Osteoblast (primary cell): Measurements from ENCODE around the gene TMTC2. TPM values are rescaled to one million over a fixed set of nuclear protein-coding genes. Genes with fewer than 3 reads are reported as not detected.

Experiments used
- DNase-seq: peaks from one replicate; pipeline ENCODE4 v3.0.0; 2011; ENCODE audit warnings: low spot score, mixed read lengths; ENCODE audit not compliant: insufficient read length; ENCODE audit errors: missing footprints
- H2AFZ ChIP-seq: 2 replicates; pipeline ENCODE4 v1.6.0; 2011; ENCODE audit warnings: mild to moderate bottlenecking, low read length
- H3K27ac ChIP-seq: 2 replicates; pipeline ENCODE4 v1.5.1; 2011; ENCODE audit warnings: mild to moderate bottlenecking, low read depth, low read length, moderate library complexity
- H3K27me3 ChIP-seq: 2 replicates; pipeline ENCODE4 v1.6.0; 2012; ENCODE audit warnings: mild to moderate bottlenecking, control low read depth, inconsistent platforms, low read length, moderate library complexity; ENCODE audit not compliant: insufficient read depth
- H3K36me3 ChIP-seq: 2 replicates; pipeline ENCODE4 v1.5.1; 2011; ENCODE audit warnings: mild to moderate bottlenecking, low read length, control low read depth, moderate library complexity; ENCODE audit not compliant: insufficient read depth
- H3K4me1 ChIP-seq: 2 replicates; pipeline ENCODE4 v1.5.1; 2011; ENCODE audit warnings: mild to moderate bottlenecking, low read length, control low read depth, moderate library complexity; ENCODE audit not compliant: insufficient read depth
- H3K4me2 ChIP-seq: 2 replicates; pipeline ENCODE4 v1.6.0; 2011; ENCODE audit warnings: mild to moderate bottlenecking, low read length; ENCODE audit not compliant: insufficient read depth
- H3K4me3 ChIP-seq: fragments of 200-600 bp; sonication (generic); 3 replicates; pipeline ENCODE4 v1.5.1; 2012; ENCODE audit warnings: mild to moderate bottlenecking, low read length, inconsistent platforms; ENCODE audit not compliant: insufficient read depth
- H3K79me2 ChIP-seq: 2 replicates; pipeline ENCODE4 v1.6.0; 2012; ENCODE audit warnings: mild to moderate bottlenecking, low read length, control low read depth, inconsistent platforms; ENCODE audit not compliant: insufficient read depth
- H3K9me3 ChIP-seq: 2 replicates; pipeline ENCODE4 v1.5.1; 2011; ENCODE audit warnings: low read depth, low read length, control low read depth
- H4K20me1 ChIP-seq: 2 replicates; pipeline ENCODE4 v1.6.0; 2012; ENCODE audit warnings: mild to moderate bottlenecking, low read length, control low read depth; ENCODE audit not compliant: insufficient read depth
- total RNA-seq: library from RNA; depleted of rRNA; stranded (reverse); fragments of >200 nt; gene quantifications from 2 replicates; pipeline ENCODE4 v1.2.3, GENCODE V29; 2012
- TF ChIP-seq, protein P1 (sequence below): IDR thresholded peaks from 2 replicates; pipeline ENCODE4 v1.5.1; 2011; ENCODE audit warnings: mild to moderate bottlenecking, low read depth, low read length, moderate library complexity; ENCODE audit errors: extremely low read depth

Gene TMTC2
- total RNA-seq, 1 donor, result 2.5 TPM

DNA sequence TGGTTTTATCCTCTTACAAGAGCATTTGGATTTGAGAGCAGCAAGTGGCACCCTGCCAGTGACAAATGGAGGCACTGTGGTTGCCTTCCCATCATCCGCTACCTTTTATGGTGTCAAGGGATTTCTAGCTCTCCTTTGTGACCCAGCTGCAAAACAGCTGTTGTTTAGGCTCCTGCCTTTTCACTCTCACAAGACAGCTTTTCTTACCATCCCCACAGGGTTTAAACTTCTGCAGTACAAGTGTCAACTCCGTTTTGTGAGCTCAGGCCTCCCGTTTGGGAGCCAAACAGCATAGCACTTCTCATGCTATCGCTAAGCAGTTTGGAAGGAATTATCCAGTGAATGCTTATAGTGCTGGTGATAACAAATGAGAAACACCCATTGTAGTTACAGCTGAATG is 331.4 kb downstream of the TMTC2 start:
- TF ChIP-seq, protein P1, sequence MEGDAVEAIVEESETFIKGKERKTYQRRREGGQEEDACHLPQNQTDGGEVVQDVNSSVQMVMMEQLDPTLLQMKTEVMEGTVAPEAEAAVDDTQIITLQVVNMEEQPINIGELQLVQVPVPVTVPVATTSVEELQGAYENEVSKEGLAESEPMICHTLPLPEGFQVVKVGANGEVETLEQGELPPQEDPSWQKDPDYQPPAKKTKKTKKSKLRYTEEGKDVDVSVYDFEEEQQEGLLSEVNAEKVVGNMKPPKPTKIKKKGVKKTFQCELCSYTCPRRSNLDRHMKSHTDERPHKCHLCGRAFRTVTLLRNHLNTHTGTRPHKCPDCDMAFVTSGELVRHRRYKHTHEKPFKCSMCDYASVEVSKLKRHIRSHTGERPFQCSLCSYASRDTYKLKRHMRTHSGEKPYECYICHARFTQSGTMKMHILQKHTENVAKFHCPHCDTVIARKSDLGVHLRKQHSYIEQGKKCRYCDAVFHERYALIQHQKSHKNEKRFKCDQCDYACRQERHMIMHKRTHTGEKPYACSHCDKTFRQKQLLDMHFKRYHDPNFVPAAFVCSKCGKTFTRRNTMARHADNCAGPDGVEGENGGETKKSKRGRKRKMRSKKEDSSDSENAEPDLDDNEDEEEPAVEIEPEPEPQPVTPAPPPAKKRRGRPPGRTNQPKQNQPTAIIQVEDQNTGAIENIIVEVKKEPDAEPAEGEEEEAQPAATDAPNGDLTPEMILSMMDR, result no peak
- no peak overlapping the region for H3K4me2 ChIP-seq

DNA sequence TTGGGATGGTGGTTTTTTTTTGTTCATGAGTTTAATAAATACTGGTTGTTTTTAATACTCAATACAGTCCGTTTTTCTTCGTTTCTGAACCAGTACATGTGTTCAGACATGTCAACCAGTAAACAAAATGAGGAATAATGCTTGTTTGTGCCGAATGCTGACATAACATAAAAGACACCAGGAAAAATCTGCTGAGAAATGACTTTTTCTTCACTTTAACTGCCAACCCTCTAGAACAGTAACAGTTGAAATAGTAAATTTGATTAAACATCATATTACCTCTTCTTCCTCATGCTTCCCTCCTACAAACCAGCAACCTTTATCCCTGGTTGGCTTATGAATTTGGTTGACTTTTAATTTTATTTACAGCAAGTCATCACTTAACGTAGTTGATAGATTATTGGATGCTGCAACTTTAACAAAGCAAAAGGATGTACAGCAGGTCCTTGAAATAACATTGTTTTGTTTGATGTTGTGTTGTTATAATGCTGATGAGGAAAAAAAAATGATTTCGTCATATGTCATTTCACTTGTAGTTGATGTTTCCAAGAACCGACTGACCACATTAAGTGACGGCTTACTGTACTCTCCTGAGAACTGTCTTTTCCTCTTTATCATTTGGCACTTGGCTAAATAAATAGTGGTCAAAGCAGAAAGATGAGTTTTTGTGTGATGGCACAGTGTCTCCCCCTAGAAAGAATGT is 340.5 kb downstream of the TMTC2 start:
- no peaks in the 10 kb centered on the region for H3K27me3 ChIP-seq
- H4K20me1 ChIP-seq, result no peaks in the 10 kb centered on the region
- H3K79me2 ChIP-seq, result no peaks in the 10 kb centered on the region
- no peak overlapping the region for H2AFZ ChIP-seq
- H3K4me2 ChIP-seq, result no peak overlapping the region
- TF ChIP-seq, protein P1, result no peak
- peaks cover 3% of the 10 kb centered on the region for H3K9me3 ChIP-seq
- H3K36me3 ChIP-seq, result no peaks in the 10 kb centered on the region
- H3K4me1 ChIP-seq, result no peaks in the 10 kb centered on the region
- no peak overlapping the region for H3K27ac ChIP-seq
- no peak for DNase-seq
- no peak overlapping the region for H3K4me3 ChIP-seq

More for the DNA sequence above, 331.4 kb downstream of the TMTC2 start:
- H4K20me1 ChIP-seq, result no peaks in the 10 kb centered on the region
- DNase-seq, result no peak
- no peaks in the 10 kb centered on the region for H3K4me1 ChIP-seq
- no peak overlapping the region for H3K4me3 ChIP-seq
- H3K27me3 ChIP-seq, result no peaks in the 10 kb centered on the region
- H2AFZ ChIP-seq, result no peak overlapping the region
- no peak overlapping the region for H3K27ac ChIP-seq
- H3K36me3 ChIP-seq, result no peaks in the 10 kb centered on the region
- no peaks in the 10 kb centered on the region for H3K79me2 ChIP-seq
- no peaks in the 10 kb centered on the region for H3K9me3 ChIP-seq

DNA sequence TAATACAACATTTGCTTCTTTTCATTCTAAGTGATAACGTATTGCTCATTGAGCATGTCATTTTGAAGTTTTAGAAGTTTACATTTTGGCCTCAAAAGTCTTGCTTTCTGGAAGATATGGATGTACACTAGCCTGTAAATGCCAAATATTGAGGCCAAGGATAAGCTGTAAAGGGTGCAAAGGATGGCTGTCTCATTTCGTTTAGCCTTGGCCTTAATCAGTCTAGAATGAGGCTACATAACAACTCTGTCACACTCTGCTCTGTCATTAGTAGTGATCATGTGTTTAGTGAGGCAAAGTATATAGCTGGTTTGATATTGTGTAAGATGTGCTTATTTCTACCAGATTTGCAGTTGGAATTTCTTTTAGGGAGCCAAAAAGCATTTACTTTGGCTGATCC is 344.5 kb downstream of the TMTC2 start:
- DNase-seq, result no peak
- Histone ChIP-seq H4K20me1 (no peaks in the 10 kb centered on the region), H3K36me3 (no peaks in the 10 kb centered on the region), H3K27ac (no peak overlapping the region), H3K4me2 (no peak overlapping the region), H3K9me3 (no peaks in the 10 kb centered on the region), H2AFZ (no peak overlapping the region), H3K4me1 (no peaks in the 10 kb centered on the region), H3K4me3 (no peak overlapping the region), H3K79me2 (no peaks in the 10 kb centered on the region), H3K27me3 (no peaks in the 10 kb centered on the region)
- TF ChIP-seq, protein P1, result no peak

DNA sequence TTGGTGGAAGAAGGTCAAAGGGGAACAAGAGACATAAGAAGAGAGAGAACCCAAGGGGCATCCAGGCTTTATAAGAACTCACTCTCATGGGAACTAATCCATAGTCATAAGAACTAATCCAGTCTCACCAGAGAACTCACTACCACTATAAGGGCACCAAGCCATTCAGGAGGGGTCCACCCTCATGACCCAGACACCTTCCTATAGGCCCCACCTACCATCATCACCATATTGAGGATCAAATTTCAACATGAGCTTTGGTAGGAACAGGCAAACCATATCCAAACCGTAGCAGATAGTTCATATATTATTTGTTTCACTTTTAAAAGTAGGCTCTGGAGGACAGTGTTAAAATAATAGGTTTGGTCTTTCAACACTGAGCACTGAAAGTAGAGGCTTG is 350.1 kb downstream of the TMTC2 start:
- DNase-seq, result no peak
- H2AFZ ChIP-seq, result no peak overlapping the region

More for the DNA sequence above, 350.1 kb downstream of the TMTC2 start:
- TF ChIP-seq, protein P1, result no peak
- H3K4me2 ChIP-seq, result no peak overlapping the region
- H3K4me3 ChIP-seq, result no peak overlapping the region
- no peaks in the 10 kb centered on the region for H3K27me3 ChIP-seq
- no peaks in the 10 kb centered on the region for H3K4me1 ChIP-seq
- no peak overlapping the region for H3K27ac ChIP-seq
- H3K36me3 ChIP-seq, result no peaks in the 10 kb centered on the region
- H4K20me1 ChIP-seq, result no peaks in the 10 kb centered on the region
- no peaks in the 10 kb centered on the region for H3K79me2 ChIP-seq
- H3K9me3 ChIP-seq, result no peaks in the 10 kb centered on the region
